T-helper 17 cell (primary cell): Measurements from ENCODE around the gene SGSH. TPM values are rescaled to one million over a fixed set of nuclear protein-coding genes. Genes with fewer than 3 reads are reported as not detected.
"Not testable (repeated sequence)": the region's sequence is repeated elsewhere in the genome, so short reads cannot be mapped to it uniquely, and the experiment has no call there.

Source experiments
- ATAC-seq: fragments of 150-1000 bp; cut with Tn5 transposase; 2 replicates; pipeline ENCODE4 v1.10.0; 2021; ENCODE audit warnings: mild to moderate bottlenecking, moderate library complexity
- DNase-seq, 3 donors: peaks; one replicate each; pipeline versions ENCODE4 v3.0.0 to v3.0.0-alpha.2; 2020 to 2021
- H3K9me3 ChIP-seq: one replicate; pipeline ENCODE4 v1.7.0; 2013; ENCODE audit warnings: low read length, mild to moderate bottlenecking; ENCODE audit not compliant: control insufficient read depth, poor library complexity, severe bottlenecking
- H3K27ac Mint-ChIP-seq: one replicate; pipeline ENCODE4 v1.8.0; 2022; ENCODE audit warnings: mild to moderate bottlenecking, moderate library complexity, mixed read lengths
- H3K27me3 Mint-ChIP-seq: one replicate; pipeline ENCODE4 v1.8.0; 2022; ENCODE audit warnings: mixed read lengths
- H3K36me3 Mint-ChIP-seq: one replicate; pipeline ENCODE4 v1.8.0; 2022; ENCODE audit warnings: low read depth, mixed read lengths
- H3K4me1 Mint-ChIP-seq: one replicate; pipeline ENCODE4 v1.8.0; 2022; ENCODE audit warnings: mild to moderate bottlenecking, mixed read lengths
- H3K4me3 Mint-ChIP-seq: one replicate; pipeline ENCODE4 v1.8.0; 2022; ENCODE audit warnings: mild to moderate bottlenecking, moderate library complexity, mixed read lengths
- total RNA-seq, 4 donors: library from RNA in 2 of 4; stranded (reverse) in 2 of 4; gene quantifications; one replicate each; pipeline ENCODE4 v1.2.3 and lab custom pipeline; 2022 to 2026

SGSH gene
- total RNA-seq, 2 donors from 2014 or later, result 136 to 151 TPM

DNA sequence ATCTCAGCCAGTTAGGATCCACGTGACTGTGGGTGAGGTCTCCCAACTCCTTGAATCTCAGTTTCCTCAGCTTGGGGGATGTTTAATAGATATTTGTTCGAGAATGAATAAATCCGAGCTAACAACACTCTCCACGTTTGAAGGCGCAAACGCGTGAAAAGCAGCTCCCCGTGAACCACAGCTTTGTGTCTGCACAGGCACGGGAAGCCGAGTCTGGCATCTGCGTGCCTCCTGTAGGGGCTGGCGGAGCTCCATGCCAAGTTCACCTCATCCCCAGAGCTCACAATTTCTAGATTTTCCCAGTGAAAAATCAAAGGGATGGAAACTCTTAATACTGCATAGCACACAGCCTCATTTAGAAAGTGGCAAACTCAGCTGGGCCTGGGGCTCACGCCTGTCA, 14.3 kb downstream of the SGSH start:
- H3K4me3 Mint-ChIP-seq, result no peak overlapping the region

GRCh38 chr17:80204626-80205468, 15.3 kb downstream of the SGSH start:
- Mint-ChIP-seq H3K36me3 (no peaks in the 10 kb centered on the region), H3K27me3 (no peaks in the 10 kb centered on the region), H3K4me1 (peaks cover 3% of the 10 kb centered on the region), H3K27ac (no peak overlapping the region), H3K4me3 (no peak overlapping the region)
- H3K9me3 ChIP-seq, result no peaks in the 10 kb centered on the region
- ATAC-seq, result no peak
- DNase-seq, result no peak

More for the DNA sequence above, 14.3 kb downstream of the SGSH start:
- Mint-ChIP-seq H3K27me3 (no peaks in the 10 kb centered on the region), H3K27ac (no peak overlapping the region), H3K36me3 (peaks cover 4% of the 10 kb centered on the region), H3K4me1 (peaks cover 3% of the 10 kb centered on the region)
- ATAC-seq, result no peak
- DNase-seq, result no peak
- H3K9me3 ChIP-seq, result no peaks in the 10 kb centered on the region

DNA sequence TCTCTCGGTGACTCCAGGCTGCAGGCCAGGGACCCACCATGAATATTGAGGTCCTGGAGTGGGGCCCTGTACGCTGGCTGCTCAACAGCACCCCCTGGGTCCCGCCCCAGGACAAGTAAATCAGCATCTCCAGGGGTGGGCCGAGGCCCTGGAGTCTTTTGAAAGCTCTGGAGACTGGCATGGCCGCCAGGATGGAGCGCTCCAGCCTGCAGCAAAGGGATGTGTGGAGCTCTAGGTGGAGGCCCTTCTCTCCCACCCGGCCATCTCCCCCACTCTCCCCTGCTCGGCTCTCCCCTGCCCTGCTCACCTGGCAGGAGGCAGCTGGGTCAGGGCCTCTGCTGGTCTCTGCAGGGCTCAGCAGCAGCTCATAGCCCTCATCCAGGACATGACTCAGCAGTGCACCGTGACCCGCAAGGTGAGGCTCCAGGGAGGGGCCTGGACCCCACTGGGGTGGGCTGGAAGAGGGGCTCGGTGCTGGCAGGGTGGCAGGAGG, 16.6 kb downstream of the SGSH start:
- Mint-ChIP-seq H3K27me3 (no peaks in the 10 kb centered on the region), H3K4me1 (peaks cover 3% of the 10 kb centered on the region), H3K36me3 (no peaks in the 10 kb centered on the region), H3K4me3 (no peak overlapping the region), H3K27ac (no peak overlapping the region)
- no peaks in the 10 kb centered on the region for H3K9me3 ChIP-seq
- DNase-seq (no peak), ATAC-seq (no peak)

GRCh38 chr17:80202197-80202596, 17.9 kb downstream of the SGSH start:
- Mint-ChIP-seq H3K4me3 (no peak overlapping the region), H3K27me3 (no peaks in the 10 kb centered on the region), H3K27ac (peak overlapping the region; percentile 47), H3K36me3 (no peaks in the 10 kb centered on the region), H3K4me1 (peaks cover 3% of the 10 kb centered on the region)
- no peaks in the 10 kb centered on the region for H3K9me3 ChIP-seq
- DNase-seq (no peak), ATAC-seq (no peak)

DNA sequence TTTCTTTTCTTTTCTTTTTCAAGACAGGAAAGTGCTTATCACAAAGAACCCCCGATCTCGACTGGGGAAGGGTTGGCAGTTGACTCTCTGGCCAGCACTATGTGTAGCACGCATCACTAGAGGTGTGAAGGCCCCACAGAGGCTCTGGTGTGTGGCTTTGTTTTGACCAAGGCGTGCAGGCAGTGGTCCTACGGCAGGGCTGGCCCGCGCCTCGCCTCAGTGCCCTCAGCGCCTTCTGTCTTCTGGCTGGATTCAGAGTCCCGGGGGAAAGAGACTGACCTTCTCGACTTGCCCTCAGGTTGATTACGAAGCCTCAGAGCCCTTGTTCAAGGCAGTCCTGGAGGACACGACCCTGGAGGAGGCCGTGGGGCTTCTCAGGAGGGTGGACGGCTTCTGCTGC, 18.7 kb downstream of the SGSH start:
- no peaks in the 10 kb centered on the region for H3K4me1 Mint-ChIP-seq
- no peak overlapping the region for H3K4me3 Mint-ChIP-seq
- no peaks in the 10 kb centered on the region for H3K36me3 Mint-ChIP-seq
- DNase-seq, result no peak
- no peak for ATAC-seq
- no peaks in the 10 kb centered on the region for H3K27me3 Mint-ChIP-seq
- no peaks in the 10 kb centered on the region for H3K9me3 ChIP-seq
- H3K27ac Mint-ChIP-seq, result peak overlapping the region; percentile 47

- H3K9me3 ChIP-seq, H3K4me1 Mint-ChIP-seq, DNase-seq, H3K4me3 Mint-ChIP-seq, H3K27ac Mint-ChIP-seq, H3K36me3 Mint-ChIP-seq, ATAC-seq, H3K27me3 Mint-ChIP-seq: not testable (repeated sequence)
Observed at GRCh38 chr17:80199295-80199694, 20.8 kb downstream of the SGSH start.

DNA sequence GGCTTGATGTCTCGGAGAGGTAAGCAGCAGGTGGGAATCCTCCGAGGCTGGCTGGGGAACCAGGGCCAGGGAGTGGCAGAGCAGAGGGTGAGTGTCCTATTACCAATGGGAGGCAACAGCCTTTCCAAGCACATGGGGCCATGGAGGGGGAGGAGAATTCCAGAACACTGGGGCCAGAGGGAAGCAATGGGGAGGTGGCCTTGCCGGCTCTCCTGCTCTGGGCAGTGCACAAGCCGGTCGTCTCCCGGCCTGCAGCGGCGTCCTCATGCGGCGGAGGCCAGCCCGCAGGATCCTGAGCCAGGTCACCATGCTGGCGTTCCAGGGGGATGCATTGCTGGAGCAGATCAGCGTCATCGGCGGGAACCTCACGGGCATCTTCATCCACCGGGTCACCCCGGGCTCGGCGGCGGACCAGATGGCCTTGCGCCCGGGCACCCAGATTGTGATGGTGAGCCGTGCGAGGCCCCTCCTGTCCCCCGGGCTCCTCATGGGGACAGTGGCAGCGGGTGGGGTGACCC, 21.9 kb downstream of the SGSH start:
- peaks cover 4% of the 10 kb centered on the region for H3K36me3 Mint-ChIP-seq
- ATAC-seq (no peak), DNase-seq (no peak)
- no peaks in the 10 kb centered on the region for H3K9me3 ChIP-seq
- no peak overlapping the region for H3K4me3 Mint-ChIP-seq
- H3K27ac Mint-ChIP-seq, result peak overlapping the region; percentile 32
- peaks cover 7% of the 10 kb centered on the region for H3K27me3 Mint-ChIP-seq
- peaks cover 3% of the 10 kb centered on the region for H3K4me1 Mint-ChIP-seq

GRCh38 chr17:80196652-80197051, 23.5 kb downstream of the SGSH start:
- ATAC-seq (no peak), DNase-seq (no peak)
- Mint-ChIP-seq H3K4me3 (no peak overlapping the region), H3K27ac (no peak overlapping the region), H3K27me3 (peaks cover 7% of the 10 kb centered on the region), H3K4me1 (peaks cover 3% of the 10 kb centered on the region), H3K36me3 (peaks cover 4% of the 10 kb centered on the region)
- no peaks in the 10 kb centered on the region for H3K9me3 ChIP-seq

GRCh38 chr17:80195671-80196529, 24.2 kb downstream of the SGSH start:
- H3K4me3 Mint-ChIP-seq, result peak overlapping the region; percentile 39
- H3K36me3 Mint-ChIP-seq, result peaks cover 4% of the 10 kb centered on the region
- no peaks in the 10 kb centered on the region for H3K9me3 ChIP-seq
- H3K4me1 Mint-ChIP-seq, result peaks cover 3% of the 10 kb centered on the region
- no peak overlapping the region for H3K27ac Mint-ChIP-seq
- peak; percentile 70 for ATAC-seq
- peak; percentile 44 to 58 (median 56) for DNase-seq
- H3K27me3 Mint-ChIP-seq, result peaks cover 7% of the 10 kb centered on the region

GRCh38 chr17:80195141-80195540, 25.0 kb downstream of the SGSH start:
- Mint-ChIP-seq H3K27ac (no peak overlapping the region), H3K4me1 (peaks cover 3% of the 10 kb centered on the region), H3K4me3 (no peak overlapping the region), H3K27me3 (peaks cover 7% of the 10 kb centered on the region), H3K36me3 (peaks cover 4% of the 10 kb centered on the region)
- no peaks in the 10 kb centered on the region for H3K9me3 ChIP-seq
- no peak for DNase-seq
- ATAC-seq, result no peak

DNA sequence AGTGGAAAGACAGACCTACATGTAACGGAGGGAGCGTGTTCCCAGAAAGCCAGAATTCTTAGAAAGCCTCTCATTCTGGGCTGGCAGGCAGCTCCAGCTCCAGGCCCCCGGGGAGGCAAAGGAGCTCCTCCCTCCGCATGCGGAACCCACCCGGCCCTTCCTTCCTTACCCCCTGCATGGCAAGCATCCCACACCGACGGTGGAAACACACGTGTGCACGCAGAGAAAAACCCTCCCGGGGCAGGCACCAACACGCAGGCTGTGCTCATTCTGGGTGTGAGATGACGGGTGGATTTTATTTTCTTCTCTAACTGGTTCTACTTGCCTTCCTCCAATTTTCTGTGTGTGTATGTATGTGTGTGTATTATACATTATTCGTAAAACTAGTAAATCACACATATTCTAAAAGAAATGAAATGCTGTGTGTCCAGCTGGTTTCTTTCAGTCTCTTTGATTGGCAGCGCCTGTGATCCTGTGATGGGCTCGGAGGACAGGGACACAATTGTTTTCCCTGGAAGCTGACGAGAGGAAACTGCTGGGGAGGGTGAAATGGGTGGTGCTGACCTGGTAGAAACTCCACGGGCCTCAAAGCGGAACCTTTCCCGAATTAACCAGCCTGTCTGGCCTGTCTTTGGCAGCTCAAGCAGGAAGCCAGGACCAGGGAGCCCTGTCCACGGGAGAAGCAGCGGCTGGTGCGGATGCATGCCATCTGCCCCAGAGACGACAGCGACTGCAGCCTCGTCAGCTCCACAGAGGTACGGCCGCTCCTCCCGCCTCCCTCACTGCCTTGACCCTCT, 28.1 kb downstream of the SGSH start:
- H3K9me3 ChIP-seq, result no peaks in the 10 kb centered on the region
- DNase-seq (no peak), ATAC-seq (no peak)
- Mint-ChIP-seq H3K27me3 (peaks cover 13% of the 10 kb centered on the region), H3K4me3 (no peak overlapping the region), H3K27ac (no peak overlapping the region), H3K36me3 (peaks cover 4% of the 10 kb centered on the region), H3K4me1 (peaks cover 4% of the 10 kb centered on the region)

DNA sequence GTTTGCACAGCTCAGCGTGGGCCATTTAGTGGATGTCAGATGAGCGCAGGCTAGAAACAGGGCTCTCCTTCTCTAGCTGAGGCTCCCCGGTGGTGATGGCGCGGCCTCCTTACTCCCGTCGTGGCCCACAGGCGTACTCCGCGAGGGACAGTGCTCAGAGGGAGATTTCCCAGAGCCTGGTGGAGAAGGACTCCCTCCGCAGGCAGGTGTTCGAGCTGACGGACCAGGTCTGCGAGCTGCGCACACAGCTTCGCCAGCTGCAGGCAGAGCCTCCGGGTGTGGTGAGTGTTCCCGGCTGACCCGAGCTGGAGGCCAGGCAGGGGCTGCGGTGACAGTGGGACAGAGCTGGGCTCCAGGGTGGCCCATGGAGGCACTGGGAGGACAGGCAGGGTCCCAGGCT, 28.9 kb downstream of the SGSH start:
- Mint-ChIP-seq H3K4me3 (no peak overlapping the region), H3K4me1 (peaks cover 6% of the 10 kb centered on the region), H3K36me3 (peaks cover 4% of the 10 kb centered on the region), H3K27ac (no peak overlapping the region), H3K27me3 (peaks cover 22% of the 10 kb centered on the region)
- H3K9me3 ChIP-seq, result no peaks in the 10 kb centered on the region
- no peak for ATAC-seq
- DNase-seq, result no peak
